ENCODE results near the gene ANKS6.

ANKS6 gene

DNA sequence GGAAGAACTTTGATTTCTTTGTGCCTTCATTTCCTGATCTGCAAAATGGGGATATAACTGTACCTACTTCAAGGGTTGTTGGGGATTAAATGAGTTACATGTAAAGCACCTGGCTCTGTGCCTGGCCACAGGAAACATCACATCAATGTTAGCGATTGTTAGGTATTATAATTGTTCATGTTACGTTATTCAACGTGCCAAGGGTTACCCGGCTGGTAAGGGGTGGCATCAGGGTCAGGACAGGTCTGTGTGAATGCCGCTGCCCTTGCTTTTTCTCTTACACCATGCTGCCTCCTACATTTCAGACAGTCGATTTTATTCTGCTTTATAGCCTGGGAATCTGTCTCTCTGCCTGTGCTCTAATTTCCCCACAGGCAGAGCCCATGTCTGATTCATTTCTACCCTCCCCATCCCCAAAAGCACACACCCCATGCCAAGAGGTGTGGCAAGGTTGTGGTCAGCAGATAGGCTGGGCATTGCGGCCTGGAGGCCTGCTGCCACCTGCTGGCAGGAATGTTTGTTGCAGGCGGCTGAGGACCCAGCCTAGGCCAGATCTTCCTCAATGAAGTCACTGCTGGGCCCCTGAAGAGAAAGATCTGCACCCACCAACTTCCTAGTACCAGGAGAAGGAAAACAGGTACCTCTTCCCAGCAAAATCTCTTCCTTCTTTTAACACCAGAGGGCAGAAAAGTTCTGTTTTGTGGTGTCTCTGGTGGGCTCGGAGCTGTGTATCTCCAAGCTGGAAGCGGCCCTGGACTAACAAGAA lies 5.3 kb downstream of the ANKS6 start:
- peak; percentile 62 to 66 for DNase-seq

- DNase-seq = no peak
Measured at GRCh38 chr9:98790134-98790841, 6.1 kb downstream of the ANKS6 start.

DNA sequence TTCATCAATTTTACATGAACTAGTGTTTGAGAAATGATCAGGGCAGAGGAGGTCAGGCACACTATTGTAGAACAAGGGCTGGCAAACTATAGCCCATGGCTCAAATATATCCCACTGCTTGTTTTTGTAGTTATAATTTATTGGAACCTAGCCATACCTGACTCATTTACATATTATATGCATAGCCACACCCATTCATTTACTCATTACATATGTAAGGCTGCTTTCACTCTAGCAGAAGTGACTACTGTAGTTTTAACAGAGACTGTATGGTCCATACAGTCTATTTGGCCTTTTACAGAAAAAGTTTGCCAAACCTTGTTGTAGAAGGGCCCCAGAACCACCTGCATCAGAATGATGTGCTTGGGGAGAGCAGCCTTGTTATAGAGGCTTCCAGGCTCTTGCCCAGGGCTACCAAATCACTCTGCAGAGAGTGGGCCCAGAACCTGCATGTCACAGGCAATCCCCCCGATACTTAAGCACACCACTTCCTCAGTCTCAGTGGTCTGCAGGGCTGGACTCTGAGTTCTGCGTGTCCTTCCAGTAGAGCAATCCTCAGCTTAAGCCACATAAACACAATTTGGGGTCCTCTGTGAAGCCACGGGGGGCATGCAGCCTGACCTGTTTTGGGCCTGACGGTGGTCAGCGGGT lies 6.7 kb downstream of the ANKS6 start:
- no peak for DNase-seq

GRCh38 chr9:98787766-98788335 lies 8.5 kb downstream of the ANKS6 start:
- no peak for DNase-seq

DNA sequence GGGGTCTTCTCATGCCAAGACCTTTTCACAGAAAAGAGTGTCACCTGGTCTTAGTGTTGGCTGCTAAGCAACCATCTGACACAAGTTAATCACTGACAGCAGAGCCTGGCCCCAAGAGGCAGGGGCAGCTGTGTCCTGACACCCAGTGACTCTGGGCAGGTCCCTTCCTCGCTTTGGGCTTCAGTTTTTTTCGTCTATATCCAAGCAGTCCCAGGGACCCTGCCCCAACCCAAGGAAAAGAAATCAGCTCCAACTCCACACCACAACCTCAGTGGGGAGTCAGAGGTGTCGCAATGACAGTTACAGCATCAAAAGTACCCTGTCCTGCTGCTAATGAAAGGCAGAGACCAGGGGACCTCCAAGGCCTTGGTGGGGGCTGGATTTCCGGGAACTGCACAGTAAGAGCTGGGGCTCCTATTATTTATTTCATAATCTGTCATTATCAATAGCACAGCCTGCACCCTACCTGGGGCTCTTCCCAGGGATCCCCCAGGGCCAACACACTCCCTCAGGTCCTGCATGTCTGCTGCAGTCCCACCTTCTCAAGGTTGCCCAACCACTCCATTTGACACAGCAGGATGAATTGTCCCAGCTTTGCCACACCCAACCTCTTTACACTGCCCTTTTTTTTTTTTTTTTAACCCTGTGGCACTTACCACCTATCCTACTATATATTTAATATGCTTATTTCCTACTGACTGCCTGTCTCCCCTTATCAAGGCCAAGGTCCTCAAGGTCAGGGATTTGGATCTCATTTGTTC lies 9.4 kb downstream of the ANKS6 start:
- no peak for DNase-seq

- DNase-seq = no peak
Measured at GRCh38 chr9:98784831-98785806, 11.2 kb downstream of the ANKS6 start.

- DNase-seq = no peak
Measured at GRCh38 chr9:98783518-98784226, 12.7 kb downstream of the ANKS6 start.

GRCh38 chr9:98781588-98782383 lies 14.6 kb downstream of the ANKS6 start:
- no peak for DNase-seq

- DNase-seq = no peak
Measured at GRCh38 chr9:98780059-98780749, 16.2 kb downstream of the ANKS6 start.

GRCh38 chr9:98778711-98779530 lies 17.4 kb downstream of the ANKS6 start:
- no peak for DNase-seq

GRCh38 chr9:98778251-98778650 lies 18.1 kb downstream of the ANKS6 start:
- DNase-seq = no peak

- DNase-seq = no peak
Measured at GRCh38 chr9:98777618-98778017, 18.7 kb downstream of the ANKS6 start.

DNA sequence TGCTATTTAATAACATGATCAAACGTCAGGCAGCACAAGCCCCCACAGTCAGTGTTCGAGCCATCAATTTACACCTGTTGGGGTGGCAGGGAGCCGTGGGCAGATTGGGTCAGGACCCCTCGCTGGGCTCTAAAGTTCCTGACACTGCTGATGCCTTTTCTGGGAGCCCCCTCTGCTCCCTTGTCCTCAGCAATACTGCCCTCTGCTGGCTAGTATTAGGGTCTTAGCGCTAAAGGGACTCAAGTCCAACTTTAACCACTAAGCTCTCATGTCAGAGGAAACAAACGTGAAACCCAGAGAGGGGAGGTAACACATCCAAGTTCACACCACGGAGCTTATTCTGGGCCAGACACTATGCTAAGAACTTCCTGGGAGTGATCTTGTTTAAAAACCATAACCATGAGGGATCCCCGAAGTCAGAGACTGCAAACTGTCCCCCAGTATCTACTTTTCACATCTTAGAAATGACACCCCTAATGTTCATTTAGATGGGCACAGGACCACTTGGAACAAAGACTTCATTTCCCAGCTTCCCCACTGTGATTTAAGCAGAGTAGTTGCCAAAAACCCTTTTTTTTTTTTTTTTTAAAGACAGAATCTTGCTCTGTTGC lies 20.4 kb downstream of the ANKS6 start:
- peak; percentile 31 to 47 for DNase-seq

DNA sequence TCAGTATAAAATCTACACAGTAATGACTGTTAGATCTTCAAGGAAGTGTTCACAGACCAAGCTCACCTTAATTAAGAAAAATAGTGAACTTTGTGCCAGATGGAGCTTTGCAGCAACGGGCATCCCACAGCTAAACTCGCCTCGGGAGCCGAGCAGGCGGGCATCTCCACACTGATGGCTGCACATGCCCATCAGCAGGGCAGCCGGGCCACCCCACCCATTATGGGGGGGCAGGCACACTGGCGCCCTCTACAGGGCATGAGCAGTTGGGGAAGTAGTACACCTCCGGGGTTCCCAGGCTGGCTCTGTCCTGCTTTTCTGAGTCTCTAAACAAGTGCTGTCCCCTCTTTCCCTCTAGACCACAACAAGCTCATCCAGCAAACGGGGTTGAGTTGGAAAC lies 21.6 kb downstream of the ANKS6 start:
- no peak for DNase-seq

- DNase-seq = no peak
Measured at GRCh38 chr9:98773721-98774120, 22.6 kb downstream of the ANKS6 start.

- no peak for DNase-seq
Measured at GRCh38 chr9:98772364-98773155, 23.8 kb downstream of the ANKS6 start.

GRCh38 chr9:98771209-98771874 lies 25.0 kb downstream of the ANKS6 start:
- DNase-seq = no peak
